Brain pericyte (primary cell): ENCODE results near the gene ANHX.
"Not testable (repeated sequence)": the region's sequence is repeated elsewhere in the genome, so short reads cannot be mapped to it uniquely, and the experiment has no call there.

ENCODE experiments used
- DNase-seq: peaks from one replicate; pipeline ENCODE4 v3.0.0-alpha.2; 2012; ENCODE audit warnings: low read depth, low spot score

ANHX gene

DNA sequence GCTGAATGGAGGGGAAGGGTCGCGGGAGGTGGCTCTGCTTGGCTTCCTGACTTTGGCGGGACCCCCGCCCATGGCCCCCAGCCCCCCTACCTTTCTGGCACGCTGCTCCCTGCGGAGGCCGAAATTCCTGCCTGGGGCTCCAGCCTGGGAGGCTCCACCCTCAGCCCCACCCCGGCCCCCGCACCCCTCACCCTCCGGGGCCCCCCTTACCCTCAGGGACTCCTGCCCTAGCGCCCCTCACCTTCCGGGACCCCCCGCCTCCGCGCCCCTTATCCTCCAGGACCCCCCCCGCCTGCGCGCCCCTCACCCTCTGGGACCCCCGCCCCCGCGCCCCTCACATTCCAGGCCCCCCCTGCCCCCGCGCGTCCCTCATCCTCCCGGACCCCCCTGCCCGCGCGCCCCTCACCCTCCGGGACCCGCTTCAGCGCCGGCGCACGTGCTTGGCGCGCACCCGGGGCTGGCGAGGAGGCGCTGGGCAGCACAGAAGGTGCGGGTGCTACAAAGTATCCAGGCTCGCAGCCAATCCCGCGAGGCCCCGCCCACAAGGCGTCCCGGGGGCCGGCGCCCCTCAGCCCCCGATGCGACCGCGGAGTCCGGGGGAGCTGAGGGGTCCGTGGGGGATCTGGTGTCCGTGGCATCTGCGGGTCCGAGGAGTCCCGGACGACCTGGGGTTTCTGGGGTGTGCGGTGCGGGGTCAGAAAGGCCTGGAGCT, at the start of gene ANHX:
TSS of gene ANHX (minus strand) at position 477 of the 712 bp plus-strand sequence. CDS start 1,521 bp downstream, outside the sequence.
- DNase-seq, result no peak

DNA sequence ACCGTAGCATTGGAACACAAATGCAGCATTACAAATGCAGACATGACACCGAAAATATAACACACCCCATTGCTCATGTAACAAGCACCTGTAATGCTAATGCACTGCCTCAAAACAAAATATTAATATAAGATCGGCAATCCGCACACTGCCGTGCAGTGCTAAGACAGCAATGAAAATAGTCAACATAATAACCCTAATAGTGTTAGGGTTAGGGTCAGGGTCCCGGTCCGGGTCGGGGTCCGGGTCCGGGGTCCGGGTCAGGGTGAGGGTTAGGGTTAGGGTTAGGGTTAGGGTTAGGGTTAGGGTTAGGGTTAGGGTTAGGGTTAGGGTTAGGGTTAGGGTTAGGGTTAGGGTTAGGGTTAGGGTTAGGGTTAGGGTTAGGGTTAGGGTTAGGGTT, 29.0 kb upstream of the ANHX start:
- not testable (repeated sequence) for DNase-seq

DNA sequence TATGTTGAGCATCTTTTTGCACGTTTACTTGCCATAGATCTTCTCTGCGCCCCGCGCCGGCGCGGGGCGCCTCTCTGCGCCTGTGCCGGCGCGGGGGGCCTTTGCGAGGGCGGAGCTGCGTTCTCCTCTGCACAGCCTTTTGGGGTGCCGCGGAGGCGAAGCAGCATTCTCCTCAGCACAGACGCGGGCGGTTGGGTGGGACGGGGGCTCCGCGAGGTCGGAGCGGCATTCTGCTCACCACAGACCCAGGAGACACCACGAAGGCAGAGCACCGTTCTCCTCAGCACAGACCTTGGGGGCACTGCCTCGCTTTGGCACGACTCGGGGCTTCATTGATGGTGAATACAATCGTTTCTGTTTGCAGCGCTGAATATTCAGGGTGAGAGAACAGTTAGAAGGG, 28.5 kb upstream of the ANHX start:
- DNase-seq, result no peak

DNA sequence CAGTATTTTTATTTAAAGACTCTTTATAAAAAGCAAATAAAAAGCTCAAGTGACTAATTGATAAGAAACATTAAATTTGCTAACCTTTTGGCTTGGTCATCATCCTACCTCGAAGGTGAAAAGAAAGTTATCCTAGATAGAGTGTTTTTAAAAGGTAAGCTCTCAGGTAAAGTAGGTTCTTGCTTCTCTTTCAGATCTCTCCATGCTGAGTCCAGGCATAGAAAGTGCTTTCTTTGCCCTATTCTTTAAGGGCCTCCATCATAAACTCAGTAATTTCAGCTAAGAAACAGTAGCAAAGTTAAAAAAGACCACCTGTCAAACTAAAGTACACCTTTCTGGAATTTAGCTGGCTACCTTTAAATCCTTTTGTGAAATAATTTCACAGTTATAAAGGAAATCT, 20.6 kb upstream of the ANHX start:
- DNase-seq, result no peak

DNA sequence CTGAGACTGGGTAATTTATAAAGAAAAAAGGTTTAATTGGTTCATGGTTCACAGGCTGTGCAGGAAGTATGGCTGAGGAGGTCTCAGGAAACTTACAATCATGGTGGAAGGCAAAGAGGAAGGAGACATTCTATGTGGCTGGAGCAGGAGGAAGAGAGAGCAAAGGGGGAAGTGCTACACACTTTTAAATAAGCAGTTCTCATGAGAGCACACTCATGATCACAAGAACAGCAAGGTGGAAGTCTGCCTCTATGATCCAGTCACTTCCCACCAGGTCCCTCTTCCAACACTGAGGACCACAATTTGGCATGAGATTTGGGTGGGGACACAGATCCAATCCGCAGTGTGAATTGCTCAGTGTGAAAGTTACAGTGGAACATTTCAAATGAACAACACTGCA, 20.2 kb upstream of the ANHX start:
- DNase-seq, result not testable (repeated sequence)

DNA sequence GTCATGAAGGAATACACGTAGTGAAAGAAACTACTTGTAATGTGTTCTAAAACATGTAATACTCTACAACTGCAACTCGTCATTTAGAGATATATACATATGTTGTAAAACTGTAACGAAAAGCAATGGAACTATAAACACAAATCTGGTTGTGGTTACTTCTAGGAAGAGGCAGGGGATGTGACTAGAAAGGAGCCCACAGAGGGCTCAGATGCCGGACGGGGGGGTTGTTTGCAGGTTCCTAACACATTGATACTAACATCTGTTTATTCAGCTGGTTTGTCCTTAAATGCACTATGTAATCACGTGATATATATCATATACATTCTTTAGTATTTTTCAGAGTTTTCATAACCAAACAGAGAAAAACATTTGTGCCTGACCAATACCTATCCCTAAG, 16.1 kb upstream of the ANHX start:
- DNase-seq, result no peak

DNA sequence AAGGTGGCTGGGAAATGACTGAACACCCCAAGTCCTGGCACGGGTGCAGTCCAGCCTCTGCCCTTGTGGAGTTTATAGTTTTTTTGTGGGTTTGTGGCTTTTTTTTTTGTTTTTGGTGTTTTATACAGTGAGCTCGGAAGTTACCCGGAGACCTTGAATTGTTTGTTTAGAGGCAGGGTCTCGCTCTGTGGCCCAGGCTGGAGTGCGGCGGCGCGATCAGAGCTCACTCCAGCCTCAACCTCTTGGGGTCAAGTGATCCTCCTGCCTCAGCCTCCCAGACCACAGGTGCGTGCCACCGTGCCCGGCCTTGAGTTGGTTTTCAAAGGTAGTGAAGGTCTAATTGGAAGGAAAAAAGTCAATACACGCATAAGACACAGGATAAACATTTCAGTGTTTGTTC, 879 bp upstream of the ANHX start:
- no peak for DNase-seq

DNA sequence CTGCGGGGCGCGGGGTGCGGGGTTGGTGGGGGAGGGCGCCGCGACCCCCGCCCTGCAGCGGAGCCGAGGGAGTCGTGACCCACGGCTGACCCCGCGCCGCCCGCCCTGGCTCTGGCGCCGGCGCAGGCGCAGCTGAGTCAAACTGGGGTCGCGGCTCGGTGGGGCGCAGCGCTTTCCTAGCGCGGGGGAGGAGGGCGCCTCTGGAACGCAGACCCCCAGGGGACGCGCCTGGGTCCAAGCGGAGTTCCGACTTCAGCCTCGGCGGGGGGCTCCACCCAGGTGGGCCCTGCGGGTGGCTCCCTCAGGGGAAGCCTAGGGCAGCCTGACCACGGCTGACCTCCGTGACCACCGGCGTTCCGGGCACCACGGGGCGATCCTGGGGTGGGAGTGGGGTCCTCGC, 467 bp upstream of the ANHX start:
- no peak for DNase-seq

DNA sequence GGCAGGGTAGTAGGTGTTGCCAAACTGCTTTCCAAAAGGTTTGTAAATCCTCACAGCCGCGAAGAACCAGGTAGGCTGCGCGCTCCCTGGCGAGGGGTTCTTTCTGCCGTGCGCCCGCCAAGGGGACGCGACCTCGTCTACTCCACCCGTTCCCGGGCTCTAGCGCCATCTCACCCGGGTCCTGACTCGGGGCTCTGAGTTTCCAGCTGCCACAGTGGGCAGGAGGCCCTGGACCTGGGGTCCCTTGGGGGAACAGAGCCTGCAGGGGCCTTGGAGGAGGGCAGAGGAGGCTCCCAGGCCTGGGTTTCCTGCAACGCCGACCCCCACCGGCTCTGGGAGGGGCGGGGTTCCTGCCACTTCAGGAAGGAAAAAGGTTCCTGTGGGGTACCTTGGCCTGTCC, 706 bp downstream of the ANHX start:
- DNase-seq, result no peak

DNA sequence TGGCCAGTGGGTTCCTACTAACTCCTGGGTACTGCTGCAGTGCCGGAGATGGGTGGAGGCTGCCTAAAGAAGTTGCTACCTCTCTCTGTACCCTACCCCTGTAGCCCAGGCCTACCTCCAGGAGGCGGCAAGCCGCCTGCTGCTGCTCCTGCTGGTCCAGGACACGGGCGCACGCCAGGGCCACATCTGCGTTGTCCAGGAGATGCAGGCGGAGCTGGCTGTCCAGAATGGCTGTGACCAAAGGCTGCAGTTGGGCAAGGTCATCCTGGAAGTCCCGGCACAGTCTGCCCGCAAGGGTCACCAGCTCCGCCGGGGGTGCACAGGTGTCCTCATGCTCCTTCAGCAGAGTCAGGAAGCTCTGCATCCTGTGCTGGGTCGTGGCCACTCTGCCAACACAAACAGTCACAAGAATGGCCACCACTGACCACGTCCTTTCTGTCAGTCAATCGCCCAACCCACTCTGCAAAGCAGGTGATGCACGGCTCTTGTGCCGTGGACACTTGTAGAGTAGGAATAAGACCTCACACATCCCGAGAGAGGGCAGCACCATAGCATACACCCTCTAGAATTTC, 1.6 kb downstream of the ANHX start:
- DNase-seq, result no peak

DNA sequence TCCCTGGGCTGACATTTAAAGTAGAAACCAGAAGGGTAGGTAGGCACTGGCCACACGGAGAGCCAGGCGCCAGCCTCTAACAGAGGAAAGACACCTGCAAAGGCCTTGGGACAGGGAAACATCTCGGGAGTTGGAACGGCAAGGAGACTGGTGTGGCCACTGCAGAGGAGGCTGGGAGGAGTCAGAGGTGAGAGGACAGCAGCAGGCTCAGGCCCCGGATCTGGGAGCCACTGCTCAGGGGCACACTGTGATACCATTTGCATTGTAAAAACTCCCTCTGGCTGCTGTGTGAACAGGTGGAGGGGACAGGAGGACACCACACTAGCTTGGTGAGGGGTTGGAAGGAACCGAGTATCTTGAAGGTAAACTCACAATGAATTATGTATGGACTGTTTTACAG, 2.7 kb downstream of the ANHX start:
- DNase-seq, result no peak

DNA sequence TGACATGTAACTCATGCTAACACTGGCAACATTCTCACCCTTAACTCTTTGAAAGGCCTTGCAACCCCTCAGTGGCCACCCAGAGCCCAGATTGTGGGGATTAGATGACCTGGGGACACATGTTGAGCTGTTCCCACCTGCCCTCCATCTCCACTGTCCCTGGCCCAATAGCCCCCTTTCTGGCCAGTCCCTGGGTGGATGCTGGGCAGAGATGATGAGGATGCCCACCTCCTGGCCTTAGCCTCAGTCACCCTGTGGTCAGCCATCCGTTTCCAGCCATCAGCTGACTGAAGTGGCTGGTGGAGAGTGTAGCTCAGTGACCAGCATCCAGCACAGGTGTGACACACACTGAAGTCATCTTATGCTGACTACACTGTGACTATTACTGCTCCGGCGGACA, 4.7 kb downstream of the ANHX start:
- DNase-seq, result no peak

DNA sequence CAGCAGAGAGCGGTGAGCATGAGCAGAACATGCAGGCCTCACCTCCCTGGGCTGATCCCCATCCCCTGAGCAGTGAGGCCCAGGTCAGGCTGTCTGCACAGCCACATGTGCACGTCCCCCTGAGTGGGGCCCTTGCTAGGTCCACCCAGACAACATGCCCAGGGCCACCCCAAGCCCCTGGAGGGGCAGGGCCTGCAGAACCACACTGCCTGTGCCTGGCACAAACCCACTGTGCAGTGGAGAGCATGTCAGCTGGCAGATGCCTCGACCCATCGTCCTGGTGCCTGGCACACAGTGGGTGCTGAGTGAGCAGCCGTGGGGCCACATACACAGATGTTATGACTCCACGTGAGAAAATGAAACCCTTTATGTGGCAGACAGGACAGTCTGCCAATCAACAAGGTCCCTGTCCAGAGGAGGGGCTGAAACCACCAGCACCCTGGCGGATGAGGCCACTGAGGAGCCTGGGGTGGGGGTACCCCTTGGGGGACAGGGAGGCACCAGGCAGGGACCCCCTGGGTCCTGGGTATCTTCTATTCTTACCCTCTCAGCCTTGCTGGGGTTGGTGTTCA, 8.3 kb downstream of the ANHX start:
- DNase-seq, result no peak

DNA sequence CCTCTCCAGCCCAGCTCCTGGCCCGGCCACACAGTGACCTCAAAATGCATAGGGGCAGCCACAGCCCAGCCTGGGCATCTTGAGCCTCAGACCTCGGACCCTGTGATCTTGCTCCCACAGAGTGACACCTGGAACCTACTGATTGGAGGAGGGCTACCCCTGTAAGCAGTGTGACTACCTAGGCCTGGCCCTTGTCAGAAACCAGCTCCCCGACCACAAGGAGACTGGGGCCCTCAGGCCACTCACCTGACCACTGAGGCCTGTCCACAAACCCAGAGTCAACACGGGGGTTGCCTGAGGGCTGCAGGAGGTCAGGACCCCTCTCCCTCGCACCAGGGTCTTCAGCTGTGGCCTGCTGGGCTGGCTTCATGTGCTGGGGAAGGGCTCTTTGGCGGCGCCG, 9.0 kb downstream of the ANHX start:
- DNase-seq, result no peak

DNA sequence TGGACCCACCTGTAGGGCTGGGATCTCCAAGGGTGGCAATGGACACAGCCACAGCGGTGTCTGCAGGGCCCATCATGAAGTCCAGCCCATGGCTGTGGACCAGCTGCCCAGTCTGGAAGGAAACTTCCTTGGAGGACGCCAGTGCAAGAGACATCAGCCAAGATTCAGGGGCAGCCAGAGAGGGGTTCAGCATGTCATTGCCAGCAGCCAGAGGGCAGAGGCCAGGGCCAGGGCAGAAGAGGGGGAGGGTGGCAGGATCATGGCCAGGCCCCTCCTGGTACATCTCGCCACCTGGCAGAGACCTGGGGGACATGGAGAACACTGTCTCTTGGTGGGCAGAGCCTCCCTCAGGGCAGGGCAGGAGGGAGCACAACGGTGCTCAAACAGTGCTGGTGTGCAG, 10.2 kb downstream of the ANHX start:
- no peak for DNase-seq

DNA sequence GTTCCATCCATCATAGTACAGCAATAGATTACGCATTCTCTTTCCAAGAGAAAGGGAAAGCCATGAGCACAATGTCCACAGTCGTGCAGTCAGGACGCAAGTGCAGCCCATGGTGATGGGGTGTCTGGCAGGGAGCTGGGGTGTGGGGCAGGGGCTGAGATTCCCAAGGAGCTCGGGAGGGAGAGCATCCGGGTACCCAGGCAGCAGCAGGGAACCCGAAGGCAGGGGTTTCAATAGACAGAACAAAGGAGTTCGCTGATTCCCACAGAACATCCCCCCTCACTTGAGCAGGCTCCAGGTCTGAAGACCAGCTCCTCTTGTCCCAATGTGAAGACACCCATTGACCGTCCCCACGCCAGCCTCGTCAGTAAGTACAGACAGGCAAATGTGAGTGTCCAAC, 13.5 kb downstream of the ANHX start:
- no peak for DNase-seq

DNA sequence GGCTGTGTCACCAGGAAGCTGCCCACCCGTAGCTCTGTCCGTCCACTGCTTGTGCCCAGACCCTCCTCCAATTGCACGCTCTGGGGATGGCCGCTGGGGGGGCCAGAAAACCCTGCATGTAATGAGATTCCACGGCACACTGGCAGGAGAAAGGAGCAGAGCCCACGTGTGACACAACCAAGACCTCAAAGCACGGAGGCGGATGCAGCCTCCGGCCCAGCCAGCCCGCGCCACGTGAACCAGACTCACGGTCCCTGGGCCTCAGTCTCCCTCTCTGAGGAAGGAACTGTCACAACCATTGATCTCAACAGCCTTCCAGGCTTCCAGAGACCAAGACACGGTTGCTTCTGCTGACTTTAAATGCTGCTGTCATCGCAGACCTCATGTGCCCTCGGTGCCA, 14.4 kb downstream of the ANHX start:
- no peak for DNase-seq

DNA sequence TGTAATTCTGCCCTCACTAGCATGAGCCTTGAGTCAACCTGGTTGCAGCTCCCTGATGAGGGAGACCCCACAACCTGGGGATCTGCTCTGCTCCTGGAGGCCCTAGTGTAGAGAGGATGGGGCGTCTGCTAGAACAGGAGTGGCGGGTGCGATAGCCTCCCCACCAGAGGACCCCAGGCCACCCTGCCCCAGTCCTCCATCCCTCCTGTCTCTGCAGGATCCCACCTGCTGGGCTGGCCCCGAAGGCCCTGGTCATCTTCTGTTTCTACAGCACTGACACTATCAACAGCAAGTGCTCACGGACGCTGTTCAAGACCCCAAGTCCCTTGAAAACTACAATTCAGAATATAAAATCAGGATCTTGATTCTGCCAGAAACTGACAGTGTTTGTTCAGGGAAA, 15.2 kb downstream of the ANHX start:
- no peak for DNase-seq

DNA sequence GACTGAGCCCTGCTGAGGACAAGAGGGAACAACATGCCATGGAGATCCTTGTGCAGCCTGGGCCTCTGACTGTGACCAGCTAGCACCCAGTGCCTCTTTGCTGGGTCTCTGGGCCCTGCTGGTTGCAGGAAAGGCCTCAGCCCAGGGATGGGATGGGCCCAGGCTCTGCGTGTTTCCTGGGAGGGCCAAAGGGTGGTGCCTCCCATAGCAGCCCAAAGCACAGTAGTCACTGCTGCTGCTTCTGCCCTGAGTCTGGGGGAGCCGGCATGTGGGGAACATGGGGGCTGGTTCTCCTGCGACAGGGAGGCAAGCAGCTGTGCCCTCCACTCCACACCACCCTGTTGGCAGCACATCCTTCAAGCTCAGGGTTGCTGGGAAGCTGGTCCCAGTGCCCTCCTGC, 18.5 kb downstream of the ANHX start:
- no peak for DNase-seq

DNA sequence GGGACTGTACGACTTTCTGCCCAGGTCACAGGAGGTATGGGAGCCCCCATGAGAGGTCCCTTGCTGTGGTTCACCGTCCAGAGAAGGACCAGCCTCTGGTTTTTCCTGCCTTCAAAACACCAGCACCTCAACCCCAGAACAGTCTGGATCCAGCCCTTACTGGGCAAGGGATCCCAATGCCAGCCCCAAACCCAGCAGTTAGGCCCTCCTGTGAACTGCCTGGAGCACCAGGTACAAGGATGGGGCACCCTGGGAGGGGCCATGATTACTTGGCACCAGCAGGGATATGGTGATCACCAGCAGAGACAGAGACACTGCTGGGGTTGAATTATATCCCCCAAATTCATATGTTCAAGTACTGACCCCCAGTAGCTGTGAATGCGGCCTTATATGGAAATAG, 20.0 kb downstream of the ANHX start:
- no peak for DNase-seq

DNA sequence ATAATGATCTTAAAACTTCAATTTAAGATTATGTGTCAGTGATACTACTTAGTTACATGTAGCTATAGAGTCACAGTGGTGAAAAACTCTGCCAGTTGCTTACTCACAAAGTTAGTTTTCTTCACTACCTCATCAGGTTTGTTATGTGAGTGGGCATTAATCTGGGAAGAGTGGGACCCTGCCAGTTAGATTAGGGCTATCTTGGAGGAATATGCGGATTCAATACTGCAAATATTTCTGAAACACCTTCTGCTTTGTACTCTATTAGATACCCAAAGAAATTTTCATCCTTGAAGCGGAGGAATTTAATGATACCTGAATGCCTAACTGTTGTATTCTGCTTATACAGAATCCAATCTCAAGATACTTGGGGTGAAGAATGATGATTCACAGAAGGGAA, 29.3 kb downstream of the ANHX start:
- no peak for DNase-seq

DNA sequence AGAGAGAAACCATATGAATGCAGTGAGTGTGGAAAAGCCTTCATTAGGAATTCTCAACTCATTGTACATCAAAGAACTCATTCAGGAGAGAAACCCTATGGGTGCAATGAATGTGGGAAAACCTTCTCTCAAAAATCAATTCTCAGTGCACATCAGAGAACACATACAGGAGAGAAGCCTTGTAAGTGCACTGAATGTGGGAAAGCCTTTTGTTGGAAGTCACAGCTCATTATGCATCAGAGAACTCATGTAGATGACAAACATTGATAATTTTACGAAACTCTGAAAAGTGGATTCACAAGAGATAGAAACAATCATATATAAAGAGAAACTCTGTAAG, 31.4 kb downstream of the ANHX start:
- no peak for DNase-seq
